Germinal center (tissue), 1 donor: Measurements from ENCODE around the gene RNU5B-1.

ENCODE experiments used
- DNase-seq: peaks from one replicate; pipeline ENCODE4 v3.0.0; 2012; ENCODE audit warnings: mixed read lengths, low spot score

RNU5B-1 gene

GRCh38 chr15:65304381-65305149, at the start of gene RNU5B-1:
TSS of gene RNU5B-1 (plus strand) at chr15:65304677.
- peak; percentile 81 for DNase-seq

DNA sequence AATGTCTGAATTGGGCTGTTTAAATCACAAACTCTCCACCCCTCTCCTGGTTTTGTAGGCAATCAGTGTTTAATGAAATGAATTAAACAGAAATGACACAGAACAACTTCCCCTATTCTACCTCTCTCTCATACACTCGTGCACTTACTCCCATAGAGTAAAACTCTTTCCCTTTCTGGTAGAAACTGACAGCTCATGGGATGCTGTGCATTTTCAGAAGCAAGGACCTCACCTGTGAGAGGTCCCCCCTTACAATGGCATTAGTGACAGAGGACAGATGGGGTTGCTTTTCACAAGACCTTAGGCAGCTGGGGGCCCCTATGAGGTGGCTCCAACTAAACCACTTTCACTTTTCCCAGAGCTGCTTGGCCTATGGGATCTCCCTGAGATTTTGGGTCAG, 49.7 kb upstream of the RNU5B-1 start:
- DNase-seq, result no peak

- DNase-seq, result no peak
Observed at GRCh38 chr15:65255486-65256140, 48.9 kb upstream of the RNU5B-1 start.

GRCh38 chr15:65258375-65259262, 45.9 kb upstream of the RNU5B-1 start:
- DNase-seq, result no peak

DNA sequence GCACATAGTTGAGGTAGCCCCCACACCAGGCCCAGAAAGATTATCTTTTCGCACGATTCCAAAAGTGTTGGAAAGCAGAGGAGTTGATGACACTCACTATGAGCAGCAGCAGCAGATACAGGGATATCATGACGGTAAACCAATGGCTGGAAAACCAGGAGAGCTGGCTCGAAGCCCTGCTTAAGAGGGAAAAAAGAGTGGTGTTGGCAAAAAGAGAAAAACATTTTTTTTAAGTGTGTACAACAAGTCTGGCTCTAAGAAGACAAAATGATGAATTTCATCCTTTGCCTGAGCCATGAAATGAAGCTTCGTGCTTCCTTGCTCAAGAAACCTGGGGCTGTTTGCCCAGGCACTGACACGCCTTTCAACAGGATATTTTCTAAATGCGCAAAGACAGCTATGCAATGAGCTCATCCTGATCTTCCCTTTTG, 45.1 kb upstream of the RNU5B-1 start:
- DNase-seq, result no peak

- DNase-seq, result no peak
Observed at GRCh38 chr15:65260968-65261367, 43.5 kb upstream of the RNU5B-1 start.

DNA sequence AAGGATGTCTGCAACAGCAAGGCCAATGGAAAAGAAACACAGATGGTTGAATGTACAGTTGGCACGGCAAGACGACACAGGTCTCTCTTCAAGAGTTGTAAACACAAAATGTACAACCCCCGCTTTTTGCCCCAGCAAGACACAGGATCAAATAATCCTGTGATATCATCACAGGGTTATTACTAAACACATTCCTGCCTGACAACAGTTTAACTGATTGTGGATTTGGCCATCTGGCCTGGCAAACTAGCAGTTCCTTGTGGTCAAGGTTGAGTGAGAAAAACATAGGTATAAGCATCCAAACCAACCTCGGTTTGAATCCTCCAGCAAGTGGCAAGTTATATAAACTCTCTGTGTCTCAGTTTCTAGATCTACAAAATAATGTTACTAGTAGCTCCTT, 41.2 kb upstream of the RNU5B-1 start:
- no peak for DNase-seq

DNA sequence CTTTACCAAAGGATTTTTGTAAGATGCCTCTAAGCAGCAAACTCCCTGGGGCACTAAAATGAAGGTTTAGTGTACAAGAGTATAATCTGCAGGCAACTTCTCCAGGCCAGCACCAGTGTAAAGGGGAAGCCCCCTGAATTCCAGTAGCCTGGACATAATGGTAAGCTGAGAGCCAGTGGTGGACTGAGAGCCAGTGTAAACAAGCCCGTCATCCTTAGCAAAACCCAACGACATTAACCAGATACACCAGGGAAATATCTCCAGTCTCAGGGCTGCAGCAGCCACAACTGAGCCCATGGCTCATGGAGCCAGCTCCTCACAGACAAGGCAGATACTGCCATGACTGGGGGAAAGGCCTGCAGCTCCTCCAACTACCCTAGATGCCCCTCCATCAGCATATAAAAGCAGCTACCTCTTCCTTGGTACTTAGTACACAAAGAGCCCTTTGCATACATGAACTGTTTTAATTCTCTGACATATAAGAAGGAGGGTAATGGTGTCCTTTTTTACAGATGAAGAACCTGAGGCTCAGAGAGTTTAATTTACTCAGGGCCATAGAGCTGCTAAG, 39.5 kb upstream of the RNU5B-1 start:
- DNase-seq, result no peak

GRCh38 chr15:65266469-65266868, 38.0 kb upstream of the RNU5B-1 start:
- DNase-seq, result no peak

- no peak for DNase-seq
Observed at GRCh38 chr15:65268411-65268810, 36.1 kb upstream of the RNU5B-1 start.

- DNase-seq, result peak; percentile 24
Observed at GRCh38 chr15:65270811-65271545, 33.5 kb upstream of the RNU5B-1 start.

DNA sequence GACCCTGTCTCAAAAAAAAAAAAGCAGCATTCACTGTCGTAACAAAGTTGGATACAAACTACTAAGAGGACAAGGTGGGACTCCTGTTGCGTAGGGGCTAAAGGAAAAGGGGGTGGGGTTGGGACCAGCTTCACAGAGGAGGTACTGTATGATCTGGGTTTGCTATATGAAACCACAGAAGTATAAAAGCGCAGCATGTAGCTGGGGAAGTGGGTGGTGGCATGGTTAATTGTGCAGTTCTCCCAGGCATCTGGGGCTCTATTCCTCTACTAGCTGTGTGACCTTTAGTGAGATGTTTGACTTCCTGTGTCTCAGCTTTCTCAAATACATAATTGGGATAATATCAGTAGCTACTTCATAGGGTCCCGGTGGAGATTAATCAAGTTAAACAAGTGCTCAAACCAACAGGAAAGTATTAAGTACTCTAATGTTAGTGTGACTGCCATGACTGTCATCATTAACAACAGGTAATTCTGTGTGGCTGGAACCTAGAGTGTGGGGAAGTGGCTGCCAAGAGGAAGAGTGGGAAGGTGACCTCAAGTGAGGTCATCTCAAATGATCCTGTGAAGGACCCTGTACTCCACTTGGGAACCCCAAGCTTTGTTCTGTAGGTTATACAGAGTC, 29.3 kb upstream of the RNU5B-1 start:
- DNase-seq, result no peak

DNA sequence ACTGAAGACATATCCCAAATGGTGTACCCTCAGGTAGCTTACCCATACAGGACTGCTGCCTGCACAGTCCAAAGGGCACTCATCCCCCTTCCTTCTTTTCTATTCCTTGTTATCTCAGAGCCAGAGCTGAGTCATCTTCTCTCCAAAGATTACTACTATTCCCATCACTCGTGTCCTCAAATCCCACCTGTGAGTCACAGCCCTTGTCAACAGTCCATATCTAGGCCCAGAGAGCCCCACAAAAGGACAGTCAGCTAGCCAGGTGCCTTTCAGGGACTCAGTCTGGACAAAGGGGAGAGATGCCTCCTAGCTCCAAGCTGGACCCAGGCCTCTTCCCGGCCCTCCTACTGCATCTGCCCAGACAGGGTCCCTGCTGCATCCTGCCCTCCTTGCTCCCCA, 28.8 kb upstream of the RNU5B-1 start:
- no peak for DNase-seq

DNA sequence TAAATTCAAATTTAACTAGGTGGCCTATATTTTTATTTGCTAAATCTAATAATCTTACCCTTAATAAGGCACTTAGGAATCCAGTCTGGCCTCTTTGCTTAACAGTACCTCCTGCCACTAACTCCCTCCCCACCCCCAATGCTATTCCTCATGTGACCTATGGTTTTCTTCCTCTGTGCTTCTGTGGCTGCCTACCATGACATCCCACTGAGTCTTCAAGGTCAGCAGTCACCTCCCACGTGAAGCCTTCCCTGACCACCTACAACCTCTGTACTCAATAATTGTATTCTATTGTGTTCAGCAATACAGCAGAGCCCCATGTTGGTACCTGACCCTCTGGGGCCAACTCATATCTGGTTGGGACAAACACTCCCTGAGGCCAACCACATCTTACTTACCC, 27.5 kb upstream of the RNU5B-1 start:
- no peak for DNase-seq

- DNase-seq, result no peak
Observed at GRCh38 chr15:65278480-65278879, 26.0 kb upstream of the RNU5B-1 start.

DNA sequence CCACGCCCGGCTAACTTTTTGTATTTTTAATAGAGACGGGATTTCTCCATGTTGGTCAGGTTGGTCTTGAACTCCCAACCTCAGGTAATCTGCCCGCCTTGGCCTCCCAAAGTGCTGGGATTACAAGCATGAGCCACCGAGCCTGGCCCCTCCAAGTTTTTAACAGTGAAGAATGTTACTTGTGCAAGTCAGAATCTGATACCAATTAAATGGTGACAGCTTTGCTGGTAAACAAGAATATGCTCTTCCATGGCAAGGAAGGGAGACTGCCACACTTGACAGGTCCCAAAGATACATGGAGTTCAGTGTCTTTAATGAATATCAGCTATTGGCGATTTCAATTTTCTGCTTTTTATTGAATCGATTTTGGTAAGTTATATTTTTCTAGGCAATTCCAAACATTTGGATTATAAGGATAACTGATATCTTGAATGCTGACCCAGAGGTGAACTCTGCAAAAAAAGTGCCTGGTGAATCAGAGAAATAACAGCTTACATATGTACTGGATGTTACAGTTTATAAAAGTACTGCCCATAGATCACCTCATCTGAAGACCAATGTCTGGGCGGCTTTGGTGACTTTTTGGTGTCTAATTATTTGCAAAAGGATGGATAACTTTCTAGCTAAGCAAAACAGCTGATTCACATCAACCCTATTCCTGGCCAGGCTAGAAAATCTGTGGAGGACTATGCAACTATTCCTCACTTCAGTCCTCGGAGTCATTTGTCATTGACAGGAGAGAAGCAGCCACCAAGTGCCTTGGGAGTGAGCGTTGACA, 19.0 kb upstream of the RNU5B-1 start:
- DNase-seq, result no peak

GRCh38 chr15:65286069-65286703, 18.3 kb upstream of the RNU5B-1 start:
- DNase-seq, result peak; percentile 27

DNA sequence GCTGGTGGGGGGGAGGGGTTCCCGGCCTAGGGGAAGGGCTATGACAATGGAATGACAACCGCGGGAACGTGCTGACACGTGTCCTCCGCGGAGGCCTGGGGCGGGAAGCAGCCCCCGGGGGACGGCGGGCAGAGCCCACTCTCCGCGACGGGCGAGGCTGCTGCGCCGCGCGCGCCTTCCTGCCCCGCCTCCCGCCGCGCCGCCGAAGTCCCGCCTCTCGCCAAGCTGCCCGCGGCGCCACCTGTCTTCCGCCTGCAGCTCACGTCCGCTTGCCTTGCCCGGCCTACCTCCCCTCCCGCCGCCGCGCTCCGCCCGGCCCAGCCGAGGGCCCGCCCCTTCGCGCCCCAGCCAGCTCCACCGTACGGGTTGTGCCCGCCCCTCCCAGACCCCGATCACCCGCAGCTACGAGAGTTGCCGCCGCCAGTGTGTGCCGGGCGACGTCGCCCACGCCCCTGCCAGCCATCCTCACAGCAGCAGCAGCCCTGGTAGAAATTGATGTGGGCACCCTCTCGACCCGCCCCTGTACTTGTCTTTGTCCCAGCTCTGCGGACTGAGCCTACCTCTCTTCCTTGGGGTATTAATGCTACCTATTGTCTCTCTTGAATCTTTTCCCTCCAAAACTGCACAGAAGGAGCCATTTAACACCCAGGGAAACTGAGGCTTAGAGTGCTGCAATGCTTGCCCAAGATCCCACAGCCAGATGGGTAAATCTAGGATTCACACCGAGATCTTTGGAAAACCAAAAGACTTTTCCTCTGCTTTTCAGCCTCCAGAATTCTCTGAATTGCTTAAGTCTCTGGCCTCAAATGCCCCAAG, 17.6 kb upstream of the RNU5B-1 start, which contains the start of gene PARP16:
PARP16 (minus strand) TSS at position 180 of the 816 bp plus-strand sequence. CDS start 457 bp downstream, outside the sequence.
- peak; percentile 91 for DNase-seq

GRCh38 chr15:65287520-65287855, 17.0 kb upstream of the RNU5B-1 start:
- no peak for DNase-seq
